ENCODE results near the gene PTPRM. TPM values are rescaled to one million over a fixed set of nuclear protein-coding genes. Genes with fewer than 3 reads are reported as not detected.

PTPRM gene
- total RNA-seq, 4 donors from 2014 or later: 62.7 to 94.0 (median 76.0) TPM

- Histone ChIP-seq H3K27ac (replicated peaks in 1 of 4) (no peak overlapping the region), H3K4me3 (no peak overlapping the region), H3K9me3 (no peaks in the 10 kb centered on the region), H3K36me3 (peaks cover 0 to 9% (median 4%) of the 10 kb centered on the region in 4 donors), H3K27me3 (no peaks in the 10 kb centered on the region), H3K4me1 (no peaks in the 10 kb centered on the region)
- no peak for DNase-seq (ENCODE audit: extremely low spot score)
- 95% methylated on average over 10 of the region's 10 CpGs for whole genome bisulfite sequencing
- intact Hi-C loops (cut with DNase I): no loop called here
- no peak for TF ChIP-seq EP300 (IDR thresholded peaks at IDR 0.05)
- no peak for TF ChIP-seq POLR2AphosphoS5 (IDR thresholded peaks at IDR 0.05)
- TF ChIP-seq POLR2A (IDR thresholded peaks at IDR 0.05; ENCODE audit: low read depth): no peak
- TF ChIP-seq CTCF (IDR thresholded peaks at IDR 0.05): no peak
Measured at GRCh38 chr18:8095947-8096570, 528.9 kb downstream of the PTPRM start.

GRCh38 chr18:8097399-8097798 lies 530.3 kb downstream of the PTPRM start:
- intact Hi-C loops (cut with DNase I): no loop called here

GRCh38 chr18:8097927-8098326 lies 530.8 kb downstream of the PTPRM start:
- DNase-seq (ENCODE audit: extremely low spot score): no peak
- Histone ChIP-seq H3K4me3 (no peak overlapping the region), H3K36me3 (peaks cover 0 to 17% (median 9%) of the 10 kb centered on the region in 4 donors), H3K27ac (replicated peaks in 1 of 4) (no peak overlapping the region), H3K4me1 (no peaks in the 10 kb centered on the region), H3K27me3 (no peaks in the 10 kb centered on the region), H3K9me3 (peaks cover 0 to 11% (median 4%) of the 10 kb centered on the region in 4 donors)
- TF ChIP-seq POLR2A (IDR thresholded peaks at IDR 0.05; ENCODE audit: low read depth) (no peak), POLR2AphosphoS5 (IDR thresholded peaks at IDR 0.05) (no peak), EP300 (IDR thresholded peaks at IDR 0.05) (no peak), CTCF (IDR thresholded peaks at IDR 0.05) (no peak)
- 71% methylated on average over 1 of the region's 1 CpG for WGBS
- intact Hi-C loops (cut with DNase I): no loop called here

More at GRCh38 chr18:8097399-8097798, 530.3 kb downstream of the PTPRM start:
- Histone ChIP-seq H3K4me3 (no peak overlapping the region), H3K36me3 (peaks cover 0 to 12% (median 7%) of the 10 kb centered on the region in 4 donors), H3K27ac (replicated peaks in 1 of 4) (no peak overlapping the region), H3K9me3 (peaks cover 0 to 6% (median 1%) of the 10 kb centered on the region in 4 donors), H3K4me1 (no peaks in the 10 kb centered on the region), H3K27me3 (no peaks in the 10 kb centered on the region)
- TF ChIP-seq POLR2AphosphoS5 (IDR thresholded peaks at IDR 0.05): no peak
- no peak for TF ChIP-seq CTCF (IDR thresholded peaks at IDR 0.05)
- no peak for TF ChIP-seq EP300 (IDR thresholded peaks at IDR 0.05)
- no peak for DNase-seq (ENCODE audit: extremely low spot score)

- TF ChIP-seq CTCF (IDR thresholded peaks at IDR 0.05) (no peak), POLR2AphosphoS5 (IDR thresholded peaks at IDR 0.05) (no peak), POLR2A (IDR thresholded peaks at IDR 0.05; ENCODE audit: low read depth) (no peak), EP300 (IDR thresholded peaks at IDR 0.05) (no peak)
- WGBS: 89% methylated on average over 4 of the region's 4 CpGs
- no peak for DNase-seq (ENCODE audit: extremely low spot score)
- Histone ChIP-seq H3K36me3 (peaks cover 0 to 12% (median 8%) of the 10 kb centered on the region in 4 donors), H3K9me3 (peaks cover 0 to 14% (median 7%) of the 10 kb centered on the region in 4 donors), H3K4me3 (no peak overlapping the region), H3K27me3 (no peaks in the 10 kb centered on the region), H3K4me1 (no peaks in the 10 kb centered on the region), H3K27ac (replicated peaks in 1 of 4) (no peak overlapping the region)
- intact Hi-C loops (cut with DNase I): loop anchor here (10.0 kb wide), 1 partner anchor 312 kb away; no protein-coding TSS in a partner anchor
Measured at GRCh38 chr18:8106603-8107002, 539.5 kb downstream of the PTPRM start.

All from esophagus muscularis mucosa (tissue), 4 donors.